HG03108 (cell line): Measurements from ENCODE around the gene CEACAM3.
"Not testable (repeated sequence)": the region's sequence is repeated elsewhere in the genome, so short reads cannot be mapped to it uniquely, and the experiment has no call there.

Experiments used
- ATAC-seq: cut with Tn5 transposase; IDR thresholded peaks from one replicate; pipeline ENCODE4 v1.9.1; 2021; ENCODE audit warnings: moderate library complexity; ENCODE audit not compliant: unreplicated experiment

CEACAM3 gene

GRCh38 chr19:41796362-41796761 is at the start of gene CEACAM3:
TSS of gene CEACAM3 (plus strand) at chr19:41796587. CDS start at chr19:41796678, 91 bp downstream.
- ATAC-seq: no peak

DNA sequence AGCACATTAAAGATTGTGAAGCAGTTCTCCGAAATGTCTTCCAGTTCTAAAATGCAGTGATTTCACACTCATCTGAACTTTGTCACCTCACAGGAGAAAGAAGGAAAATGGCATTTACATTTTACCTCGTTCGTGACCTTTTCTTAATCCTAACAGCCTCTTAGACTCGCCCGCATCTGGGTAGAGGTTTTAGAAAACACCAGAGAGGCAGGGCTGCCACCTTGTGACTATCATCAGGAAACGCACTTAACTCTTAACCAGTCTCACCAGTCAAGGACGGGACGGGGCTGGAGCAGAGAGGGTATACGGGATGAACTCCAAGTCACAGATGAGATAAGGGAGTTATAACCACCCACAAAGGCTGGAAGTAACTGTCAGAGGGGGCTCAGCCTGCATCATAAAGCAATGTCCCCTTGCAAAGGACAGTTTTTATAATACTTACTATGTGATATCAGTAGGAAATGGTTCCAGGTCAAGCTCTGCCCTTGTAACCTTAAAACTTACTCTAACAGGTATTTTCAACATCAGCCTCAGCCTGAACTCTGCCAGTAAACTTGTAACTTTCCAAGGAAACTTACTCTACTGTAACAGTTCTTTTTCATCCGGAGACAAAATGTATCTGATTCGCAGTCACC is 49.7 kb upstream of the CEACAM3 start:
- ATAC-seq: no peak

- no peak for ATAC-seq
Measured at GRCh38 chr19:41748012-41748411, 48.4 kb upstream of the CEACAM3 start.

GRCh38 chr19:41750248-41751134 is 45.9 kb upstream of the CEACAM3 start:
- not testable (repeated sequence) for ATAC-seq

GRCh38 chr19:41753159-41753558 is 43.2 kb upstream of the CEACAM3 start:
- no peak for ATAC-seq

GRCh38 chr19:41753936-41754529 is 42.4 kb upstream of the CEACAM3 start:
- no peak for ATAC-seq

- no peak for ATAC-seq
Measured at GRCh38 chr19:41755328-41755913, 41.0 kb upstream of the CEACAM3 start, which contains the start of gene CEACAM6. TSS of gene CEACAM6 (plus strand) at chr19:41755530. CDS start at chr19:41755639, 109 bp downstream.

DNA sequence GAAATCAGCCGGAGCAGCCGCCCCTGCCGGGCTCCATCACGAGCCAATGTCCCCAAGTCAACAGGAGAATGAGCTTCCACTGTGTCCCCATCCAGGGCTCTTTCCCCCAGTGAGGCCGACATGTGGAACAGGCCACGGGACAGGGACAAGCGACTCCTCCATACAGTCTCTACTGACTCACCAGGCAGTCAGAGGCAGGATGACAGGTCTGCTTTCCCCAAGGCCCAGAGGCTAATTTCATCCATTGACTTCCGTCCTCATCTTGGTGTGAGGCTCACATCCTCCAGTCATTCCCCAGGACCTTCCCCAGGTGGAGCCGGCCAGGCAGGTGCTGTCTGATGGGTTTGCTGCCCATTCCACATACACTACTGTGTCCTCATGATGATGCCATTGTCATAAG is 37.5 kb upstream of the CEACAM3 start:
- no peak for ATAC-seq

DNA sequence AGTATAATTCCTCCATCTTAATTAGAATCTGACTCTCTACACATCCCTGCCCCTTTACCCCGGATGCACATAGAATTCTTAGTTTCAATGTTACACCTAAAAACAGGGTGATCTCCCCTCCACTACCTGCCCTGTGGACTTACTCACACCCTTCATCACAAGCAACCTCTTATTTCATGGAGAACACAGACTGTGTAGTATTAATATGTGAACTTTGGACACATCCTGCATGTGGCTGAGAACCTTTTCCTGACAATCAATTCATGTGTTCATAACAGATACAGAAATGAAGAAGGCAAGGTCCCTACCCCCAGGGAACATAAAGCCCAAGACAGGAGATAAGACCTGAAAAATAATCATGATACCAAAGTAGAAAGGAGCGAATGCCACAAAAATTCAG is 29.3 kb upstream of the CEACAM3 start:
- no peak for ATAC-seq

DNA sequence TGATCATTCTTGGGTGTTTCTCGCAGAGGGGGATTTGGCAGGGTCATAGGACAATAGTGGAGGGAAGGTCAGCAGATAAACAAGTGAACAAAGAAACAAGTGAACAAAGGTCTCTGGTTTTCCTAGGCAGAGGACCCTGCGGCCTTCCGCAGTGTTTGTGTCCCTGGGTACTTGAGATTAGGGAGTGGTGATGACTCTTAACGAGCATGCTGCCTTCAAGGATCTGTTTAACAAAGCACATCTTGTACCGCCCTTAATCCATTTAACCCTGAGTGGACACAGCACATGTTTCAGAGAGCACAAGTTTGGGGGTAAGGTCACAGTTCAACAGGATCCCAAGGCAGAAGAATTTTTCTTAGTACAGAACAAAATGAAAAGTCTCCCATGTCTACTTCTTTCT is 28.3 kb upstream of the CEACAM3 start:
- ATAC-seq: not testable (repeated sequence)

DNA sequence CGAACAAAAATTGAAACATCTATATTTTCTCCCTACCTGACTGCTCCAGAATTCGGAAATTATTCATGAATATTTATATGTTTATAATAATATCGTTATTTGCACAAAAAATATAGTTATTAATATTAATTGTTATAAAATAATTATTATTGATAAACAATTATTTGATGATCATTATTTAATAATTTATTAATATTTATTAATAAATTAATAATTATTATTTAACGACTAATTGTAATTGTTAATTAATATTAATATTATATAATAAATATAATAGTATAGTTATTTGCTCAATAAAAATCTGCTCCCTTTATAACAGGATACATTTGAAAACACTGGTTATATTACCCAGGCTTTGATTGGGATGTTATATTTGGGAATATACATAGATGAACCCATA is 26.8 kb upstream of the CEACAM3 start:
- ATAC-seq: no peak

DNA sequence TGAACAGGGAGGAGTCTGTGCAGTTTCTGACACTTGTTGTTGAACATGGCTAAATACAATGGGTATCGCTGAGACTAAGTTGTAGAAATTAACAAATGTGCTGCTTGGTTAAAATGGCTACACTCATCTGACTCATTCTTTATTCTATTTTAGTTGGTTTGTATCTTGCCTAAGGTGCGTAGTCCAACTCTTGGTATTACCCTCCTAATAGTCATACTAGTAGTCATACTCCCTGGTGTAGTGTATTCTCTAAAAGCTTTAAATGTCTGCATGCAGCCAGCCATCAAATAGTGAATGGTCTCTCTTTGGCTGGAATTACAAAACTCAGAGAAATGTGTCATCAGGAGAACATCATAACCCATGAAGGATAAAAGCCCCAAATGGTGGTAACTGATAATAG is 25.0 kb upstream of the CEACAM3 start:
- ATAC-seq: no peak

DNA sequence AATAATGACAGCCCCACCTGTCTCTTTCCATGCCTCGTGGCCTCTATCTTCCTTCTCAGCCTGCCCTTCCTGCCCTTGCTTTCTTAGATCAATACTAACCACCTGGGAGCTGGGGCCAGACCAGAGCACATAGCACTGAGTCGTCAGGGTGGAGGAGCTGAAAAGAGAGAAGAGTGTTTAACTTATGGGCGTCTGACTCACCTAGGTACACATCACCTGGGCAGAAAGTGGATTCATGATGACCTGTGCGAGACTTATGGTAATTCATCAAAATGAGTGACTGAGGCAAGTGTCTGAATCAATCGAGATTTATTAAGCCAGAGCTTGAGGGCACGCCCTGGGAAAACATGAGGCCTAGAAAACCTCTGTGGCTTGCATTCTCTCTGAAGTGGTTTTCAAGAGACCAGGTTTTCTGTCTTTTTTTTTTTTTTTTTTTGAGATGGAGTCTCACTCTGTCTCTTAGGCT is 21.8 kb upstream of the CEACAM3 start:
- no peak for ATAC-seq

DNA sequence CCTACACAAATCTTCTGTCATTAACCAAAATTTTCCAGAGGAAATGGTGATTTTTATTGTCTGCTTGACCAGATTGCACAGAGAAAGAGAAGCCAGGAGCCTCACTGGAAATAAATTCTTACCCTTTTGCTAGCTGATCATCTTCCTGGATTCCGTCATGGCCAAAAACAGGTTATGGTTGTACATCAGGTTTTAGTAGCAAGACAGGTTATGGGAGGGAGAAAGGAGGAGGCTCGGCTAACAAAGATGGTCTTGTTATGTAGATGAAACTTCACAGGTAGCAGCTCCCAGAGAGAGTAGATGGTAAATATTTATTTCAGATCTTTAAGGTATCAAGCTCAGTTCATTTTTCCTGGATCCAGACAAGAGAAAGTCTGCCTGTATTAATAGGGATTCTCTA is 19.7 kb upstream of the CEACAM3 start:
- ATAC-seq: no peak

- no peak for ATAC-seq
Measured at GRCh38 chr19:41783612-41784011, 12.8 kb upstream of the CEACAM3 start.

GRCh38 chr19:41784312-41784711 is 12.1 kb upstream of the CEACAM3 start:
- no peak for ATAC-seq

DNA sequence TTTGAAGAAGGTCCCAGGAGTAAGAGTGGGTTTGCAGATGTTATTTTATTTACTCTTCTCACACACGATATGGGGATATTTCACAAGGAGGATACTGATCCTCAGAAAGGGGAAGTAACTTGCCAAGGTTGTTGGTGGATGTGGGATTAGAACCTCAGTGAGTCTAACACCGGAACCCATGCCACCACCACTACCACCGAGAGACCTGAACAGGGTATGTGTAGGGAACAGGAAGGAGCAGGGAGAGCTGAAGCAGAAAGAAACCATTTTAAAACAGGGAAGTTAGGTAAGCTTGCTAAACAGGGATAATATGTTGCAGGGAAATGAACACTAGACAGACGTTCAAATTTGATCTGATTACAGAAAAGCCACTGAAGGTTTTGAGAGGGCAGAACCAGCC is 11.6 kb upstream of the CEACAM3 start:
- ATAC-seq: no peak

GRCh38 chr19:41785653-41786052 is 10.7 kb upstream of the CEACAM3 start:
- no peak for ATAC-seq

- no peak for ATAC-seq
Measured at GRCh38 chr19:41787055-41787454, 9.3 kb upstream of the CEACAM3 start.

- not testable (repeated sequence) for ATAC-seq
Measured at GRCh38 chr19:41788518-41788917, 7.9 kb upstream of the CEACAM3 start.

DNA sequence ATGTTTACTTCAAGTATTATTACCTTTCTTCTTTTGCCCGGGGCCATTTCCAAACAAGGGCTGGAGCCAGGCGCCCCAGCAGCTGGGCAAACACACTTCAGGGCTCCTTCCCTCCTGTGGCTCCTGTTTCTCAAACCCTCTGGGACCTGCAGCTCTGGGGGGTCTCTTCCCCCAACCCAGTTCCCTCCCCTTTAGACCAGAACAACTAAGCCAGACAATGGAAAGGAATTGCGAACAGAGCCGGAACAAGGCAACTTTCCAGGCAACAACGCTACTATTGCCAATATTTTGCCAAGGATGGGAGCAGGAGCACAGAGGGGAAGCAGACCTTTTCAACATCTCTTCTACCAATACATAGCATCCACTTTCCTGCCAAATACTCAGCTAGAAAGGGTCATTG is 7.3 kb upstream of the CEACAM3 start:
- not testable (repeated sequence) for ATAC-seq
